Mucosa of rectum (tissue), 2 donors: ENCODE measurements around the gene GJA3.

Experiments
- H3K27ac ChIP-seq, 2 donors: one replicate each; pipeline ENCODE4 v1.7.0; 2013; ENCODE audit warnings: inconsistent platforms in 2 of 2, low read depth in 2 of 2, low read length in 2 of 2
- H3K27me3 ChIP-seq, 2 donors: one replicate each; pipeline ENCODE4 v1.7.0; 2013; ENCODE audit warnings: low read length in 2 of 2; ENCODE audit not compliant: control insufficient read depth in 2 of 2, insufficient read depth in 2 of 2
- H3K36me3 ChIP-seq, 2 donors: one replicate each; pipeline ENCODE4 v1.7.0; 2013; ENCODE audit warnings: low read length in 2 of 2; ENCODE audit not compliant: control insufficient read depth in 2 of 2, insufficient read depth in 2 of 2
- H3K4me1 ChIP-seq, 2 donors: one replicate each; pipeline ENCODE4 v1.7.0; 2013; ENCODE audit warnings: low read length in 2 of 2, mild to moderate bottlenecking in 1 of 2; ENCODE audit not compliant: control insufficient read depth in 2 of 2, insufficient read depth in 2 of 2
- H3K4me3 ChIP-seq, 2 donors: one replicate each; pipeline ENCODE4 v1.7.0; 2013; ENCODE audit warnings: low read length in 2 of 2
- H3K9ac ChIP-seq, 2 donors: one replicate each; pipeline ENCODE4 v1.7.0; 2013; ENCODE audit warnings: low read length in 2 of 2, low read depth in 1 of 2, mild to moderate bottlenecking in 1 of 2
- H3K9me3 ChIP-seq, 2 donors: one replicate each; pipeline ENCODE4 v1.7.0; 2013; ENCODE audit warnings: low read length in 2 of 2; ENCODE audit not compliant: control insufficient read depth in 2 of 2
- donor health status: healthy.
- donor health status: Normal muscosa, but diverticular disease.

The GJA3 gene

GRCh38 chr13:20182231-20182846 lies 21.5 kb upstream of the GJA3 start:
- no peaks in the 10 kb centered on the region for H3K36me3 ChIP-seq
- peaks cover 6% of the 10 kb centered on the region in 2 donors for H3K27me3 ChIP-seq
- no peak overlapping the region for H3K27ac ChIP-seq
- no peaks in the 10 kb centered on the region for H3K4me1 ChIP-seq
- H3K9me3 ChIP-seq: no peaks in the 10 kb centered on the region
- H3K4me3 ChIP-seq: no peak overlapping the region
- no peak overlapping the region for H3K9ac ChIP-seq

GRCh38 chr13:20181188-20181587 lies 20.3 kb upstream of the GJA3 start:
- no peak overlapping the region for H3K4me3 ChIP-seq
- H3K9ac ChIP-seq: no peak overlapping the region
- peaks cover 6% of the 10 kb centered on the region in 2 donors for H3K27me3 ChIP-seq
- no peaks in the 10 kb centered on the region for H3K9me3 ChIP-seq
- H3K27ac ChIP-seq: no peak overlapping the region
- no peaks in the 10 kb centered on the region for H3K36me3 ChIP-seq
- no peaks in the 10 kb centered on the region for H3K4me1 ChIP-seq

GRCh38 chr13:20178156-20178555 lies 17.3 kb upstream of the GJA3 start:
- Histone ChIP-seq H3K4me1 (no peaks in the 10 kb centered on the region), H3K9me3 (no peaks in the 10 kb centered on the region), H3K27ac (no peak overlapping the region), H3K4me3 (no peak overlapping the region), H3K27me3 (peaks cover 3 to 6% of the 10 kb centered on the region in 2 donors), H3K9ac (no peak overlapping the region), H3K36me3 (no peaks in the 10 kb centered on the region)

GRCh38 chr13:20177049-20177831 lies 16.4 kb upstream of the GJA3 start:
- Histone ChIP-seq H3K27me3 (peaks cover 3 to 6% of the 10 kb centered on the region in 2 donors), H3K9ac (no peak overlapping the region), H3K36me3 (no peaks in the 10 kb centered on the region), H3K4me1 (no peaks in the 10 kb centered on the region), H3K9me3 (no peaks in the 10 kb centered on the region), H3K4me3 (no peak overlapping the region), H3K27ac (no peak overlapping the region)

GRCh38 chr13:20175907-20176652 lies 15.2 kb upstream of the GJA3 start:
- H3K9me3 ChIP-seq: no peaks in the 10 kb centered on the region
- H3K4me3 ChIP-seq: no peak overlapping the region
- no peaks in the 10 kb centered on the region for H3K36me3 ChIP-seq
- H3K27me3 ChIP-seq: peaks cover 3 to 6% of the 10 kb centered on the region in 2 donors
- H3K27ac ChIP-seq: no peak overlapping the region
- H3K4me1 ChIP-seq: no peaks in the 10 kb centered on the region
- H3K9ac ChIP-seq: no peak overlapping the region

GRCh38 chr13:20175406-20175794 lies 14.5 kb upstream of the GJA3 start:
- Histone ChIP-seq H3K27ac (no peak overlapping the region), H3K4me1 (no peaks in the 10 kb centered on the region), H3K9me3 (no peaks in the 10 kb centered on the region), H3K9ac (no peak overlapping the region), H3K36me3 (no peaks in the 10 kb centered on the region), H3K4me3 (no peak overlapping the region), H3K27me3 (peaks cover 3 to 6% of the 10 kb centered on the region in 2 donors)

- Histone ChIP-seq H3K36me3 (no peaks in the 10 kb centered on the region), H3K9me3 (no peaks in the 10 kb centered on the region), H3K4me3 (peak overlapping the region; percentile 5 to 38), H3K27me3 (peaks cover 3 to 6% of the 10 kb centered on the region in 2 donors), H3K4me1 (no peaks in the 10 kb centered on the region), H3K27ac (no peak overlapping the region), H3K9ac (no peak overlapping the region)
Measured at GRCh38 chr13:20174656-20175405, 14.0 kb upstream of the GJA3 start.

- no peaks in the 10 kb centered on the region for H3K4me1 ChIP-seq
- no peaks in the 10 kb centered on the region for H3K9me3 ChIP-seq
- H3K4me3 ChIP-seq: no peak overlapping the region
- H3K27me3 ChIP-seq: peaks cover 3 to 6% of the 10 kb centered on the region in 2 donors
- H3K9ac ChIP-seq: no peak overlapping the region
- H3K27ac ChIP-seq: no peak overlapping the region
- no peaks in the 10 kb centered on the region for H3K36me3 ChIP-seq
Measured at GRCh38 chr13:20173116-20173746, 12.4 kb upstream of the GJA3 start.

- Histone ChIP-seq H3K9ac (no peak overlapping the region), H3K27ac (no peak overlapping the region), H3K36me3 (no peaks in the 10 kb centered on the region), H3K4me3 (no peak overlapping the region), H3K4me1 (no peaks in the 10 kb centered on the region), H3K27me3 (peaks cover 0 to 3% of the 10 kb centered on the region in 2 donors), H3K9me3 (no peaks in the 10 kb centered on the region)
Measured at GRCh38 chr13:20171364-20171763, 10.5 kb upstream of the GJA3 start.
